ENCODE measurements around the gene LRBA. TPM values are rescaled to one million over a fixed set of nuclear protein-coding genes. Genes with fewer than 3 reads are reported as not detected.

The LRBA gene
- total and polyA plus RNA-seq, 9 of the 15 experiments (the other 6 are each of a cell fraction or from before 2014, with no cell fraction given) = 24.2 to 88.7 (median 59.7) TPM

DNA sequence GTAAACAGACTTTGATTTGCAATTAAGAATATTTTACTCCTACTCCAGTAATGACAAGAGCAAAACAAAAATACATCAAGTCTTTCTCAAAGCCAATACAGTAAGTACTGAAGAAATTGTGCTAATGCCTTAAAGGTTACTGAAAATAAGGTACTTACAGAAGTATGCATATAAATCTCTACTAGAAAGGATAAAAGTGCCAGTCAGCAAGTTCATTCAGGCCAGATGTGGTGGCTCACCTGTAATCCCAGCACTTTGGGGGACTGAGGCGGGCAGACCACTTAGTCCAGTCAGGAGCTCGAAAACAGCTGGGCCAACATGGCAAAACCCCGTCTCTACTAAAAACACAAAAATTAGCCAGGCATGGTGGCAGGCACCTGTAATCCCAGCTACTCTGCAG is 27.9 kb downstream of the LRBA start:
- H4K20me1 ChIP-seq (replicated peaks; ENCODE audit: control insufficient read depth, insufficient read depth, low read length) = no peaks in the 10 kb centered on the region
- ChIA-PET POLR2A (interaction anchor here (1.2 kb wide), 1 partner anchor 9 kb away, joined by 4 read pairs; no protein-coding TSS in a partner anchor), CTCF (ENCODE audit: low intra/inter-chr PET ratio) (no interaction called here)
- no peaks in the 10 kb centered on the region for H3K27me3 ChIP-seq (ENCODE audit: control insufficient read depth in 2 of 2, insufficient read depth in 2 of 2, low read length in 2 of 2)
- WGBS (ENCODE audit: insufficient coverage, low coverage, missing lambda C conversion rate) = 100% methylated on average over 3 of the region's 3 CpGs
- H3K4me1 ChIP-seq (replicated peaks in 1 of 2; ENCODE audit: control insufficient read depth in 2 of 2, insufficient read depth in 2 of 2, low read length in 2 of 2) = peaks cover 5% of the 10 kb centered on the region in 2 experiments
- TF ChIP-seq MEIS2 (IDR thresholded peaks at IDR 0.05; ENCODE audit: partially characterized antibody) (no peak), C11orf30 (IDR thresholded peaks at IDR 0.05; ENCODE audit: low read depth) (peak; percentile 78), MAFG (tag; conservative IDR thresholded peaks at IDR 0.05) (peak; percentile 32; the same call in 1 of the 2 replicates), ZNF316 (IDR thresholded peaks at IDR 0.05) (peak; percentile 72), MAFF (IDR thresholded peaks at IDR 0.05; ENCODE audit: low read length) (0 out of 2 replicates have a peak, but pooled peaks have one; percentile 26)
- intact Hi-C loops (cut with micrococcal nuclease) (no loop called here), in situ Hi-C loops (cut with MboI) (no loop called here)
- H3K27ac ChIP-seq (ENCODE audit: extremely low read depth, low read depth, low read length) = no peak overlapping the region
- H3K9ac ChIP-seq (ENCODE audit: insufficient read depth in 1 of 2, low read depth in 2 of 2, low read length in 2 of 2) = no peak overlapping the region
- no peak for FAIRE-seq
- H3K9me3 ChIP-seq (replicated peaks; ENCODE audit: control insufficient read depth, insufficient read depth, low read depth, low read length) = no peaks in the 10 kb centered on the region
- DNase-seq (ENCODE audit: extremely low read depth in 1 of 4, low spot score in 3 of 4) = no peak
- peaks cover 4% of the 10 kb centered on the region; the same call in 2 of the 3 replicates for H3K36me3 ChIP-seq (ENCODE audit: control insufficient read depth, insufficient read depth, low read length)
- no peak overlapping the region for H2AFZ ChIP-seq (ENCODE audit: low read depth, low read length)
- H3K4me3 ChIP-seq = no peak overlapping the region
- no peak overlapping the region for H3K4me2 ChIP-seq (ENCODE audit: insufficient read depth, low read length)
- H3K79me2 ChIP-seq (ENCODE audit: control insufficient read depth, insufficient read depth, low read length) = peaks cover 91% of the 10 kb centered on the region
- no peaks in the 10 kb centered on the region for H3K9me1 ChIP-seq (ENCODE audit: control insufficient read depth, insufficient read depth, low read length)
- ATAC-seq = no peak
- no TSS peak for BruUV-seq (replicated peaks)

DNA sequence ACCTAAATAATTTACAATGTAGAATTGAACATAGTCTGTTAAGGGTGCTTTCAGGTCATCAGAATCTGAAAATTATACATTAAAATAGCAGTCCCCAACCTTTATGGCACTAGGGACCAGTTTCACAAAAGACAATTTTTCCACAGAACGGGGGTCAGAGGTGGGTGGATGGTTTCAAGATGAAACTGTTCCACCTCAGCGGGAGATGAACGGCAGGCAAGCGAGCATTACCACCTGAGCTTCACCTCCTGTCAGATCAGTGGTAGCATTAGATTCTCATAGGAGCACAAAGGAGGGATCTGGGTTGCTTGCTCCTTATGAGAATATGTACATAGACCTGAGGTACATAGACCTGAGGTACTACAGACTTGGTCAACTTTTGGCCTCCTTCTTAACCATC is 29.0 kb downstream of the LRBA start:
- Histone ChIP-seq H2AFZ (ENCODE audit: low read depth, low read length) (no peak overlapping the region), H3K27ac (ENCODE audit: extremely low read depth, low read depth, low read length) (no peak overlapping the region), H3K27me3 (ENCODE audit: control insufficient read depth in 2 of 2, insufficient read depth in 2 of 2, low read length in 2 of 2) (no peaks in the 10 kb centered on the region), H3K4me3 (no peak overlapping the region), H4K20me1 (replicated peaks; ENCODE audit: control insufficient read depth, insufficient read depth, low read length) (no peaks in the 10 kb centered on the region), H3K9ac (ENCODE audit: insufficient read depth in 1 of 2, low read depth in 2 of 2, low read length in 2 of 2) (no peak overlapping the region), H3K79me2 (ENCODE audit: control insufficient read depth, insufficient read depth, low read length) (peaks cover 88% of the 10 kb centered on the region), H3K9me1 (ENCODE audit: control insufficient read depth, insufficient read depth, low read length) (no peaks in the 10 kb centered on the region), H3K4me2 (ENCODE audit: insufficient read depth, low read length) (no peak overlapping the region), H3K9me3 (replicated peaks; ENCODE audit: control insufficient read depth, insufficient read depth, low read depth, low read length) (no peaks in the 10 kb centered on the region), H3K4me1 (replicated peaks in 1 of 2; ENCODE audit: control insufficient read depth in 2 of 2, insufficient read depth in 2 of 2, low read length in 2 of 2) (peaks cover 0 to 5% of the 10 kb centered on the region in 2 experiments; a peak in 4 of 5 replicates), H3K36me3 (ENCODE audit: control insufficient read depth, insufficient read depth, low read length) (peaks cover 3% of the 10 kb centered on the region; the same call in 2 of the 3 replicates)
- FAIRE-seq = no peak
- ChIA-PET CTCF (ENCODE audit: low intra/inter-chr PET ratio) (no interaction called here), POLR2A (interaction anchor here (1.2 kb wide), 1 partner anchor 8 kb away, joined by 4 read pairs; no protein-coding TSS in a partner anchor)
- ATAC-seq = no peak
- BruUV-seq (replicated peaks) = no TSS peak
- TF ChIP-seq POLR2B (IDR thresholded peaks at IDR 0.05; ENCODE audit: low read depth, partially characterized antibody) (no peak), HNRNPL (IDR thresholded peaks at IDR 0.05; ENCODE audit: low read depth, low read length) (no peak)
- DNase-seq (ENCODE audit: extremely low read depth in 1 of 4, low spot score in 3 of 4) = no peak
- WGBS (ENCODE audit: insufficient coverage, low coverage, missing lambda C conversion rate) = 85% methylated on average over 4 of the region's 4 CpGs
- intact Hi-C loops (cut with micrococcal nuclease) = no loop called here
- in situ Hi-C loops (cut with MboI) = no loop called here

All from K562 (cell line).